Neural cell (in vitro differentiated cells): ENCODE measurements around the gene JPH2.

Experiments
- CTCF ChIP-seq: fragments of 450-650 bp; IDR thresholded peaks from 2 replicates; pipeline ENCODE4 v1.5.1; 2014; ENCODE audit warnings: antibody characterized with exemption, mild to moderate bottlenecking, moderate library complexity; ENCODE audit not compliant: poor library complexity, severe bottlenecking
- EP300 ChIP-seq: fragments of 450-650 bp; conservative IDR thresholded peaks from 2 replicates; pipeline ENCODE4 v1.6.1; 2014; ENCODE audit warnings: antibody characterized with exemption, mild to moderate bottlenecking, moderate library complexity; ENCODE audit not compliant: poor library complexity, severe bottlenecking
- EZH2 ChIP-seq: fragments of 200-600, 300-800 bp; shearing (Covaris generic), sonication (generic); IDR thresholded peaks from 2 replicates; pipeline ENCODE4 v1.6.1; 2014; ENCODE audit warnings: antibody characterized with exemption, low read length, borderline replicate concordance, mild to moderate bottlenecking; ENCODE audit not compliant: insufficient read depth, poor library complexity, severe bottlenecking
- MXI1 ChIP-seq: fragments of 450-650 bp; conservative IDR thresholded peaks from 2 replicates; pipeline ENCODE4 v1.6.1; 2014; ENCODE audit warnings: antibody characterized with exemption, mild to moderate bottlenecking; ENCODE audit not compliant: poor library complexity, severe bottlenecking
- POLR2AphosphoS5 ChIP-seq: IDR thresholded peaks from 2 replicates; pipeline ENCODE4 v1.6.1; 2012
- RAD21 ChIP-seq: fragments of 450-650 bp; conservative IDR thresholded peaks from 2 replicates; pipeline ENCODE4 v1.6.1; 2014; ENCODE audit warnings: antibody characterized with exemption, mild to moderate bottlenecking, moderate library complexity
- REST ChIP-seq: IDR thresholded peaks from 2 replicates; pipeline ENCODE4 v1.6.1; 2012; ENCODE audit warnings: borderline replicate concordance
- SMC3 ChIP-seq: fragments of 450-650 bp; conservative IDR thresholded peaks from 2 replicates; pipeline ENCODE4 v1.6.1; 2014; ENCODE audit warnings: antibody characterized with exemption, mild to moderate bottlenecking, moderate library complexity; ENCODE audit not compliant: poor library complexity
- TAF1 ChIP-seq: IDR thresholded peaks from 2 replicates; pipeline ENCODE4 v1.6.1; 2012; ENCODE audit warnings: low read depth

- no peak for TF ChIP-seq CTCF
- TF ChIP-seq POLR2AphosphoS5 = no peak
- TF ChIP-seq RAD21 = no peak
- TF ChIP-seq EP300 = no peak
- no peak for TF ChIP-seq EZH2
- no peak for TF ChIP-seq TAF1
- no peak for TF ChIP-seq SMC3
- TF ChIP-seq REST = no peak
- TF ChIP-seq MXI1 = no peak
Measured at GRCh38 chr20:44154521-44155001, 32.4 kb downstream of the JPH2 start.
